K562 (cell line): ENCODE measurements around the gene TCIRG1. TPM values are rescaled to one million over a fixed set of nuclear protein-coding genes. Genes with fewer than 3 reads are reported as not detected.

ENCODE experiments used
- ATF1 ChIP-seq, 2 experiments: fragments of 450-650 bp in 1 of 2; IDR thresholded peaks; 2 replicates each; pipeline ENCODE4 v1.6.1; 2016; ENCODE audit warnings: missing compliant biosample characterization in 1 of 2, missing genetic modification characterization in 1 of 2
- CBFA2T2 ChIP-seq: fragments of 450-650 bp; conservative IDR thresholded peaks from 2 replicates; pipeline ENCODE4 v1.6.1; 2017; ENCODE audit warnings: mild to moderate bottlenecking
- CREM ChIP-seq: IDR thresholded peaks from 2 replicates; pipeline ENCODE4 v1.6.1; 2014; ENCODE audit warnings: antibody characterized with exemption, low read depth
- CTCF ChIP-seq, 3 experiments: IDR thresholded peaks in 2 of 3; conservative IDR thresholded peaks in 1 of 3; 2 replicates each; pipeline ENCODE4 v1.5.1; 2011 to 2012; ENCODE audit warnings: low read length in 3 of 3, mild to moderate bottlenecking in 3 of 3, control low read depth in 2 of 3, improper control_type of control experiment in 1 of 3, inconsistent platforms in 1 of 3, low read depth in 1 of 3, mixed read lengths in 1 of 3, moderate library complexity in 1 of 3; ENCODE audit not compliant: insufficient read depth in 2 of 3
- ESRRA ChIP-seq: fragments of 450-650 bp; IDR thresholded peaks from 2 replicates; pipeline ENCODE4 v1.6.1; 2014; ENCODE audit warnings: low read depth, mild to moderate bottlenecking, moderate library complexity, borderline replicate concordance
- IFI16 ChIP-seq: fragments of 250-450 bp; sonication (Bioruptor Pico); IDR thresholded peaks from 2 replicates; pipeline ENCODE4 v2.1.2; 2022; ENCODE audit warnings: mild to moderate bottlenecking, inconsistent platforms
- KLF1 ChIP-seq: fragments of 450-650 bp; IDR thresholded peaks from 2 replicates; pipeline ENCODE4 v1.6.1; 2016; ENCODE audit warnings: missing genetic modification characterization, missing compliant biosample characterization
- MCM7 ChIP-seq, 2 experiments: fragments of 450-650 bp; IDR thresholded peaks; 2 replicates each; pipeline ENCODE4 v1.6.1; 2016 to 2018
- SMARCE1 ChIP-seq: fragments of 450-650 bp; IDR thresholded peaks from 2 replicates; pipeline ENCODE4 v1.7.1; 2016; ENCODE audit warnings: mild to moderate bottlenecking
- SOX6 ChIP-seq: fragments of 450-650 bp; IDR thresholded peaks from 2 replicates; pipeline ENCODE4 v1.6.1; 2014; ENCODE audit warnings: mild to moderate bottlenecking
- XRCC5 ChIP-seq: fragments of 200-400 bp; formaldehyde crosslinking; IDR thresholded peaks from 2 replicates; pipeline ENCODE4 v1.6.1; 2017; ENCODE audit warnings: low read depth, mild to moderate bottlenecking, low read length
- ZNF239 ChIP-seq: fragments of 250-450 bp; sonication (Bioruptor Pico); IDR thresholded peaks from 2 replicates; pipeline ENCODE4 v1.4.0; 2020; ENCODE audit warnings: mild to moderate bottlenecking
- ZNF384 ChIP-seq: IDR thresholded peaks from 2 replicates; pipeline ENCODE4 v1.6.1; 2012; ENCODE audit warnings: low read depth, low read length, improper control_type of control experiment
- ZNF408 ChIP-seq: fragments of 250-450 bp; sonication (Bioruptor Pico); IDR thresholded peaks from 2 replicates; pipeline ENCODE4 v1.4.0; 2020; ENCODE audit warnings: low read depth, mild to moderate bottlenecking, moderate library complexity
- ZNF592 ChIP-seq: fragments of 450-650 bp; IDR thresholded peaks from 2 replicates; pipeline ENCODE4 v1.6.1; 2017; ENCODE audit warnings: antibody characterized with exemption, mild to moderate bottlenecking
- polyA plus RNA-seq, 8 experiments: library from polyadenylated mRNA; depleted of rRNA in 4 of 8; stranded (reverse) in 5 of 8; unstranded in 3 of 8; fragments of >200 nt; fragmentation: Nextera tagmentation in 2 of 8; fragmentation: Illumina TruSeq in 1 of 8; extraction: Ambion mirVana in 2 of 8; extraction: Trizol in 1 of 8; gene quantifications; 2 replicates each; pipeline versions ENCODE4 v1.2.1 to v1.2.3, GENCODE V29; 2011 to 2014; ENCODE audit warnings: inconsistent platforms in 1 of 8, missing spikeins in 1 of 8
- total RNA-seq, 7 experiments: library from RNA; depleted of rRNA in 6 of 7; stranded (reverse); fragments of >200 nt in 6 of 7; fragmentation: Illumina TruSeq in 2 of 7; extraction: Trizol in 2 of 7; gene quantifications; 2 replicates each; pipeline versions ENCODE4 v1.2.1 to v1.2.3, GENCODE V29; 2011 to 2021; ENCODE audit warnings: low replicate concordance in 1 of 7
- TF ChIP-seq, protein P1 (sequence below): fragments of 250-450 bp; sonication (Bioruptor Pico); IDR thresholded peaks from 2 replicates; pipeline ENCODE4 v1.4.0; 2020; ENCODE audit warnings: borderline replicate concordance
- TF ChIP-seq, protein P2 (sequence below): fragments of 250-450 bp; sonication (Bioruptor Pico); IDR thresholded peaks from 2 replicates; pipeline ENCODE4 v1.5.0; 2022; ENCODE audit warnings: mild to moderate bottlenecking
- TF ChIP-seq, protein P3 (sequence below), 3 experiments: fragments of 200-800 bp in 1 of 3; sonication (Bioruptor generic) in 1 of 3; sonication (generic) in 1 of 3; formaldehyde crosslinking in 1 of 3; IDR thresholded peaks; 2 replicates each; pipeline versions ENCODE4 v1.6.1 to v1.8.0; 2016 to 2022; ENCODE audit warnings: mild to moderate bottlenecking in 2 of 3, missing compliant biosample characterization in 2 of 3, missing genetic modification characterization in 2 of 3, missing genetic modification reagents in 1 of 3

TCIRG1 gene
- total and polyA plus RNA-seq, 9 of the 15 experiments (the other 6 are each of a cell fraction or from before 2014, with no cell fraction given), result 0.49 to 143 (median 24.4) TPM

GRCh38 chr11:68038226-68038717 is 553 bp upstream of the TCIRG1 start (continued):
- TF ChIP-seq CTCF (IDR thresholded peaks at IDR 0.05 in 2 of 3, conservative IDR thresholded peaks at IDR 0.05 in 1 of 3; ENCODE audit: insufficient read depth in 2 of 3, low read depth in 1 of 3, low read length in 3 of 3) (no peak; a peak in 1 of 6 replicates), MCM7 (IDR thresholded peaks at IDR 0.05) (no peak), SOX6 (no peak), KLF1 (tag) (no peak), XRCC5 (no peak), ZNF408 (CRISPR knock-in tag) (no peak), ZNF384 (no peak), ZNF239 (CRISPR knock-in tag) (no peak), ESRRA (peak; percentile 79), SMARCE1 (no peak), CREM (peak; percentile 46; the same call in 1 of the 2 replicates), ATF1 (CRISPR knock-in tag; IDR thresholded peaks at IDR 0.05) (no peak), ATF1 (tag; IDR thresholded peaks at IDR 0.05) (peak; percentile 42), IFI16 (CRISPR knock-in tag) (no peak), CBFA2T2 (peak; percentile 71), ZNF592 (peak; percentile 47; the same call in 1 of the 2 replicates)
- TF ChIP-seq, protein P1, sequence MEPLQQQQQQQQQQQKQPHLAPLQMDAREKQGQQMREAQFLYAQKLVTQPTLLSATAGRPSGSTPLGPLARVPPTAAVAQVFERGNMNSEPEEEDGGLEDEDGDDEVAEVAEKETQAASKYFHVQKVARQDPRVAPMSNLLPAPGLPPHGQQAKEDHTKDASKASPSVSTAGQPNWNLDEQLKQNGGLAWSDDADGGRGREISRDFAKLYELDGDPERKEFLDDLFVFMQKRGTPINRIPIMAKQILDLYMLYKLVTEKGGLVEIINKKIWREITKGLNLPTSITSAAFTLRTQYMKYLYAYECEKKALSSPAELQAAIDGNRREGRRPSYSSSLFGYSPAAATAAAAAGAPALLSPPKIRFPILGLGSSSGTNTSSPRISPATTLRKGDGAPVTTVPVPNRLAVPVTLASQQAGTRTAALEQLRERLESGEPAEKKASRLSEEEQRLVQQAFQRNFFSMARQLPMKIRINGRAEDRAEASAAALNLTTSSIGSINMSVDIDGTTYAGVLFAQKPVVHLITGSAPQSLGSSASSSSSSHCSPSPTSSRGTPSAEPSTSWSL, result no peak
- TF ChIP-seq, protein P2, sequence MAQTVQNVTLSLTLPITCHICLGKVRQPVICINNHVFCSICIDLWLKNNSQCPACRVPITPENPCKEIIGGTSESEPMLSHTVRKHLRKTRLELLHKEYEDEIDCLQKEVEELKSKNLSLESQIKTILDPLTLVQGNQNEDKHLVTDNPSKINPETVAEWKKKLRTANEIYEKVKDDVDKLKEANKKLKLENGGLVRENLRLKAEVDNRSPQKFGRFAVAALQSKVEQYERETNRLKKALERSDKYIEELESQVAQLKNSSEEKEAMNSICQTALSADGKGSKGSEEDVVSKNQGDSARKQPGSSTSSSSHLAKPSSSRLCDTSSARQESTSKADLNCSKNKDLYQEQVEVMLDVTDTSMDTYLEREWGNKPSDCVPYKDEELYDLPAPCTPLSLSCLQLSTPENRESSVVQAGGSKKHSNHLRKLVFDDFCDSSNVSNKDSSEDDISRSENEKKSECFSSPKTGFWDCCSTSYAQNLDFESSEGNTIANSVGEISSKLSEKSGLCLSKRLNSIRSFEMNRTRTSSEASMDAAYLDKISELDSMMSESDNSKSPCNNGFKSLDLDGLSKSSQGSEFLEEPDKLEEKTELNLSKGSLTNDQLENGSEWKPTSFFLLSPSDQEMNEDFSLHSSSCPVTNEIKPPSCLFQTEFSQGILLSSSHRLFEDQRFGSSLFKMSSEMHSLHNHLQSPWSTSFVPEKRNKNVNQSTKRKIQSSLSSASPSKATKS (CRISPR knock-in tag), result no peak
- TF ChIP-seq, protein P3, sequence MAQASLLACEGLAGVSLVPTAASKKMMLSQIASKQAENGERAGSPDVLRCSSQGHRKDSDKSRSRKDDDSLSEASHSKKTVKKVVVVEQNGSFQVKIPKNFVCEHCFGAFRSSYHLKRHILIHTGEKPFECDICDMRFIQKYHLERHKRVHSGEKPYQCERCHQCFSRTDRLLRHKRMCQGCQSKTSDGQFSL (CRISPR knock-in tag; IDR thresholded peaks at IDR 0.05), result no peak
- TF ChIP-seq, protein P3 (tag; IDR thresholded peaks at IDR 0.05), result peak in 1 of 2 experiments; percentile 58; a peak in 1 of 4 replicates
